Measurements from ENCODE around the gene HIP1R. TPM values are rescaled to one million over a fixed set of nuclear protein-coding genes. Genes with fewer than 3 reads are reported as not detected.
A peak's percentile ranks its signal among the peaks of the same experiment; 100 is the strongest.

HIP1R gene
- total and polyA plus RNA-seq, 2 of the 13 experiments (the other 11 are each of a cell fraction or from before 2014, with no cell fraction given), result 18.4 to 25.5 TPM

GRCh38 chr12:122865268-122866231, 30.3 kb downstream of the HIP1R start (continued):
- no peak for TF ChIP-seq PRDM15 (CRISPR knock-in tag; IDR thresholded peaks at IDR 0.05)
- no peak for TF ChIP-seq KLF9 (CRISPR knock-in tag; IDR thresholded peaks at IDR 0.05; ENCODE audit: low read depth)
- no peak for TF ChIP-seq TEAD2 (CRISPR knock-in tag; IDR thresholded peaks at IDR 0.05)
- TF ChIP-seq, protein P1, sequence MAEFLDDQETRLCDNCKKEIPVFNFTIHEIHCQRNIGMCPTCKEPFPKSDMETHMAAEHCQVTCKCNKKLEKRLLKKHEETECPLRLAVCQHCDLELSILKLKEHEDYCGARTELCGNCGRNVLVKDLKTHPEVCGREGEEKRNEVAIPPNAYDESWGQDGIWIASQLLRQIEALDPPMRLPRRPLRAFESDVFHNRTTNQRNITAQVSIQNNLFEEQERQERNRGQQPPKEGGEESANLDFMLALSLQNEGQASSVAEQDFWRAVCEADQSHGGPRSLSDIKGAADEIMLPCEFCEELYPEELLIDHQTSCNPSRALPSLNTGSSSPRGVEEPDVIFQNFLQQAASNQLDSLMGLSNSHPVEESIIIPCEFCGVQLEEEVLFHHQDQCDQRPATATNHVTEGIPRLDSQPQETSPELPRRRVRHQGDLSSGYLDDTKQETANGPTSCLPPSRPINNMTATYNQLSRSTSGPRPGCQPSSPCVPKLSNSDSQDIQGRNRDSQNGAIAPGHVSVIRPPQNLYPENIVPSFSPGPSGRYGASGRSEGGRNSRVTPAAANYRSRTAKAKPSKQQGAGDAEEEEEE (CRISPR knock-in tag; IDR thresholded peaks at IDR 0.05; ENCODE audit: borderline replicate concordance), result no peak
- no peak for TF ChIP-seq ZNF780A (CRISPR knock-in tag; IDR thresholded peaks at IDR 0.05)
- TF ChIP-seq, protein P2, sequence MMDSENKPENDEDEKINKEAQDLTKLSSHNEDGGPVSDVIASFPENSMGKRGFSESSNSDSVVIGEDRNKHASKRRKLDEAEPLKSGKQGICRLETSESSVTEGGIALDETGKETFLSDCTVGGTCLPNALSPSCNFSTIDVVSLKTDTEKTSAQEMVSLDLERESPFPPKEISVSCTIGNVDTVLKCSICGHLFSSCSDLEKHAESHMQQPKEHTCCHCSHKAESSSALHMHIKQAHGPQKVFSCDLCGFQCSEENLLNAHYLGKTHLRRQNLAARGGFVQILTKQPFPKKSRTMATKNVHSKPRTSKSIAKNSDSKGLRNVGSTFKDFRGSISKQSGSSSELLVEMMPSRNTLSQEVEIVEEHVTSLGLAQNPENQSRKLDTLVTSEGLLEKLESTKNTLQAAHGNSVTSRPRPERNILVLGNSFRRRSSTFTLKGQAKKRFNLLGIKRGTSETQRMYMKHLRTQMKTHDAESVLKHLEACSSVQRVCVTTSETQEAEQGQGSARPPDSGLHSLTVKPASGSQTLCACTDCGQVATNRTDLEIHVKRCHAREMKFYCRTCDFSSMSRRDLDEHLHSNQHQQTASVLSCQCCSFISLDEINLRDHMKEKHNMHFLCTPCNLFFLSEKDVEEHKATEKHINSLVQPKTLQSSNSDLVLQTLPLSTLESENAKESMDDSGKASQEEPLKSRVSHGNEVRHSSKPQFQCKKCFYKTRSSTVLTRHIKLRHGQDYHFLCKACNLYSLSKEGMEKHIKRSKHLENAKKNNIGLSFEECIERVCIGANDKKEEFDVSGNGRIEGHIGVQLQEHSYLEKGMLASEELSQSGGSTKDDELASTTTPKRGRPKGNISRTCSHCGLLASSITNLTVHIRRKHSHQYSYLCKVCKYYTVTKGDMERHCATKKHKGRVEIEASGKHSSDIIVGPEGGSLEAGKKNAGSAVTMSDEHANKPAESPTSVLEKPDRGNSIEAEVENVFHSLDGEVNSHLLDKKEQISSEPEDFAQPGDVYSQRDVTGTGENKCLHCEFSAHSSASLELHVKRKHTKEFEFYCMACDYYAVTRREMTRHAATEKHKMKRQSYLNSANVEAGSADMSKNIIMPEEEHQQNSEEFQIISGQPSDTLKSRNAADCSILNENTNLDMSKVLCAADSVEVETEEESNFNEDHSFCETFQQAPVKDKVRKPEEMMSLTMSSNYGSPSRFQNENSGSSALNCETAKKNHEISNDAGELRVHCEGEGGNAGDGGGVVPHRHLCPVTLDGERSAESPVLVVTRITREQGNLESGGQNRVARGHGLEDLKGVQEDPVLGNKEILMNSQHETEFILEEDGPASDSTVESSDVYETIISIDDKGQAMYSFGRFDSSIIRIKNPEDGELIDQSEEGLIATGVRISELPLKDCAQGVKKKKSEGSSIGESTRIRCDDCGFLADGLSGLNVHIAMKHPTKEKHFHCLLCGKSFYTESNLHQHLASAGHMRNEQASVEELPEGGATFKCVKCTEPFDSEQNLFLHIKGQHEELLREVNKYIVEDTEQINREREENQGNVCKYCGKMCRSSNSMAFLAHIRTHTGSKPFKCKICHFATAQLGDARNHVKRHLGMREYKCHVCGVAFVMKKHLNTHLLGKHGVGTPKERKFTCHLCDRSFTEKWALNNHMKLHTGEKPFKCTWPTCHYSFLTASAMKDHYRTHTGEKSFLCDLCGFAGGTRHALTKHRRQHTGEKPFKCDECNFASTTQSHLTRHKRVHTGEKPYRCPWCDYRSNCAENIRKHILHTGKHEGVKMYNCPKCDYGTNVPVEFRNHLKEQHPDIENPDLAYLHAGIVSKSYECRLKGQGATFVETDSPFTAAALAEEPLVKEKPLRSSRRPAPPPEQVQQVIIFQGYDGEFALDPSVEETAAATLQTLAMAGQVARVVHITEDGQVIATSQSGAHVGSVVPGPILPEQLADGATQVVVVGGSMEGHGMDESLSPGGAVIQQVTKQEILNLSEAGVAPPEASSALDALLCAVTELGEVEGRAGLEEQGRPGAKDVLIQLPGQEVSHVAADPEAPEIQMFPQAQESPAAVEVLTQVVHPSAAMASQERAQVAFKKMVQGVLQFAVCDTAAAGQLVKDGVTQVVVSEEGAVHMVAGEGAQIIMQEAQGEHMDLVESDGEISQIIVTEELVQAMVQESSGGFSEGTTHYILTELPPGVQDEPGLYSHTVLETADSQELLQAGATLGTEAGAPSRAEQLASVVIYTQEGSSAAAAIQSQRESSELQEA (CRISPR knock-in tag; IDR thresholded peaks at IDR 0.05; ENCODE audit: not compliant biosample characterization), result no peak
- no peak for TF ChIP-seq XBP1 (CRISPR knock-in tag; IDR thresholded peaks at IDR 0.05)
- no peak for TF ChIP-seq FOXP1 (IDR thresholded peaks at IDR 0.05)
- no peak for TF ChIP-seq FOXP1 (CRISPR knock-in tag; IDR thresholded peaks at IDR 0.05)
- no peak for TF ChIP-seq ZEB1 (IDR thresholded peaks at IDR 0.05; ENCODE audit: insufficient replicate concordance, low read depth)
- TF ChIP-seq GATAD1 (CRISPR knock-in tag; IDR thresholded peaks at IDR 0.05), result no peak
- no peak for TF ChIP-seq CSRNP2 (CRISPR knock-in tag; conservative IDR thresholded peaks at IDR 0.05; ENCODE audit: low read depth)
- TF ChIP-seq SUZ12 (IDR thresholded peaks at IDR 0.05; ENCODE audit: low read depth, low read length), result no peak
- peak; percentile 18; the same call in 1 of the 2 replicates for TF ChIP-seq FOXO1 (CRISPR knock-in tag; IDR thresholded peaks at IDR 0.05)

Measured in HepG2 (cell line).